ENCODE data around the gene AGAP1. TPM values are rescaled to one million over a fixed set of nuclear protein-coding genes. Genes with fewer than 3 reads are reported as not detected.

Gene AGAP1
- total RNA-seq, 1 donor, result 18.5 TPM

DNA sequence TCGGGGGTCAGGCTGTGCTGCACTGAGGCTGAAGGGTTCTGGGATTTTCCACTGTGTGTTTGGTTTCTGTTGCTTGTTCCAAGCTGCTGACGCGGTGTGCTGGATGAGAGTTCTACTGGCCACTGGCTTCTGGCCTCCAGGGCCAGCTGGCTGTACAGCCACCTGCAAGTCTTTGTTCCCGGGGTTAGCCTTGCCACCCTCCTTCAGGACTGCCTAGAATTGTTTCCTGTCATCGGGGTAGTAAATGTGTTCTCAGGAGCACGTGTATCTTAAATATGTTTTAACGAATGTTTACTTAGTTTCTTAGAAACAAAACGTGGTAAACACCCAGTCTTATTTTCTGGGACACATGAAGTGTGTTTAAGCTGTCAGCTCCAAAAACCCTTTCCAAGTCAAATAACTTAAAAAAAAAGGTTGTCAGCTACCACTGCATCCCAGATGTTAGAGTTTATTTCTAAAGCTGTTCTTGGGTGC, 231.2 kb downstream of the AGAP1 start:
- Histone ChIP-seq H3K4me3 (ENCODE audit: insufficient read depth, low read length) (no peak overlapping the region), H4K20me1 (ENCODE audit: insufficient read depth, low read length) (peaks cover 17% of the 10 kb centered on the region), H3K36me3 (ENCODE audit: insufficient read depth, low read length) (peaks cover 2% of the 10 kb centered on the region), H3K79me2 (ENCODE audit: insufficient read depth, low read length) (no peaks in the 10 kb centered on the region), H3K9me3 (ENCODE audit: low read depth, low read length) (no peaks in the 10 kb centered on the region), H3K4me1 (ENCODE audit: insufficient read depth, low read length) (no peaks in the 10 kb centered on the region), H3K27me3 (ENCODE audit: insufficient read depth, low read length) (no peaks in the 10 kb centered on the region), H3K27ac (ENCODE audit: low read depth, low read length) (no peak overlapping the region), H2AFZ (ENCODE audit: low read length) (no peak overlapping the region), H3K4me2 (ENCODE audit: insufficient read depth, low read length) (no peak overlapping the region)
- no peak for TF ChIP-seq CTCF (IDR thresholded peaks at IDR 0.05; ENCODE audit: extremely low read depth, low read depth, low read length)
- DNase-seq (ENCODE audit: insufficient read length, low spot score, missing footprints), result no peak

GRCh38 chr2:235725841-235726240, 232.0 kb downstream of the AGAP1 start:
- H3K36me3 ChIP-seq (ENCODE audit: insufficient read depth, low read length), result no peaks in the 10 kb centered on the region
- no peak overlapping the region for H2AFZ ChIP-seq (ENCODE audit: low read length)
- H3K27ac ChIP-seq (ENCODE audit: low read depth, low read length), result no peak overlapping the region
- H4K20me1 ChIP-seq (ENCODE audit: insufficient read depth, low read length), result peaks cover 17% of the 10 kb centered on the region
- DNase-seq (ENCODE audit: insufficient read length, low spot score, missing footprints), result no peak
- TF ChIP-seq CTCF (IDR thresholded peaks at IDR 0.05; ENCODE audit: extremely low read depth, low read depth, low read length), result no peak
- no peaks in the 10 kb centered on the region for H3K27me3 ChIP-seq (ENCODE audit: insufficient read depth, low read length)
- no peak overlapping the region for H3K4me3 ChIP-seq (ENCODE audit: insufficient read depth, low read length)
- no peaks in the 10 kb centered on the region for H3K4me1 ChIP-seq (ENCODE audit: insufficient read depth, low read length)
- no peaks in the 10 kb centered on the region for H3K79me2 ChIP-seq (ENCODE audit: insufficient read depth, low read length)
- H3K4me2 ChIP-seq (ENCODE audit: insufficient read depth, low read length), result no peak overlapping the region
- H3K9me3 ChIP-seq (ENCODE audit: low read depth, low read length), result no peaks in the 10 kb centered on the region

DNA sequence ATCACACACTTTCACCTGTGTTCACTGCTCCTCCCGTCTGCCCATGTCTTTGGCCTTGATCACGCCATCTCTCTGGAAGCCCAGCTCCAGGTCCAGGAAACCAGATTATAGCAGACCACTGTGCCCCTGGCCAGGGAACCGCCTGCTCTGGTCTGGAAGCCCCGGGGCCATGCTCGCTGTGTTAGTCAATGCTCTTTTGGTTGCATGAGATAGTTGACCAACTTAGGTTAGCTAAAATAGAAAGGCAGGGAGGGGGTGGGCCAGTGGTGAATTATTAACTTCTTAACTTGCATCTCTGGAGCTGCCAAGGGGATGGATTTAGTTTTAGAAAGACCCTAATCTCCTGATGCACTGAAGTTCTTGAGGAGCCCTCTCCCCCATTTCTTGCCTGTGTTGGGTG, 232.7 kb downstream of the AGAP1 start:
- no peak for TF ChIP-seq CTCF (IDR thresholded peaks at IDR 0.05; ENCODE audit: extremely low read depth, low read depth, low read length)
- H4K20me1 ChIP-seq (ENCODE audit: insufficient read depth, low read length), result peaks cover 17% of the 10 kb centered on the region

DNA sequence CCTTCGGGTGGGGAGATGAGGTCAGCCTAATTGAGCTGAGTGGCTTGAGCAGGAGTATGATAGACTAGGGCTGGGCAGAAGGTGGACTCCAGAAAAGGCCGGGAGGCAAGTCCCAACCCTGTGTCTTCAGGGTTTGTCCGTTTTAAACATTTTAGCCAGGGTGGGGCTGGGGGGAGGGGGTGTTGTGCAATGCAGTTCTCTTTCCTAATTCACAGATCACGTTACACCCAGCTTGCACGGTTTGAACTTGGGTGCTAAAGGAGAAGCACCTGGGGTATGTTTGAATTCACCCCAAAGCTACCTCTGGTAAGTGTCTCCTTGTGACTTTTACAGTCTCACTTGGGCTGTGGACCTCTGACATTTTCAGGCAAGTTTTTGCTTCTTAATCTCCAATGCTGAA, 233.3 kb downstream of the AGAP1 start:
- Histone ChIP-seq H3K36me3 (ENCODE audit: insufficient read depth, low read length) (no peaks in the 10 kb centered on the region), H2AFZ (ENCODE audit: low read length) (no peak overlapping the region), H3K27ac (ENCODE audit: low read depth, low read length) (no peak overlapping the region), H3K4me2 (ENCODE audit: insufficient read depth, low read length) (no peak overlapping the region), H3K9me3 (ENCODE audit: low read depth, low read length) (no peaks in the 10 kb centered on the region), H3K4me1 (ENCODE audit: insufficient read depth, low read length) (no peaks in the 10 kb centered on the region), H3K79me2 (ENCODE audit: insufficient read depth, low read length) (no peaks in the 10 kb centered on the region), H3K4me3 (ENCODE audit: insufficient read depth, low read length) (no peak overlapping the region), H4K20me1 (ENCODE audit: insufficient read depth, low read length) (peaks cover 17% of the 10 kb centered on the region), H3K27me3 (ENCODE audit: insufficient read depth, low read length) (no peaks in the 10 kb centered on the region)
- no peak for DNase-seq (ENCODE audit: insufficient read length, low spot score, missing footprints)
- TF ChIP-seq CTCF (IDR thresholded peaks at IDR 0.05; ENCODE audit: extremely low read depth, low read depth, low read length), result no peak

More for the DNA sequence above, 232.7 kb downstream of the AGAP1 start:
- H2AFZ ChIP-seq (ENCODE audit: low read length), result no peak overlapping the region
- no peak overlapping the region for H3K4me2 ChIP-seq (ENCODE audit: insufficient read depth, low read length)
- no peaks in the 10 kb centered on the region for H3K4me1 ChIP-seq (ENCODE audit: insufficient read depth, low read length)
- H3K79me2 ChIP-seq (ENCODE audit: insufficient read depth, low read length), result no peaks in the 10 kb centered on the region
- no peak overlapping the region for H3K27ac ChIP-seq (ENCODE audit: low read depth, low read length)
- H3K4me3 ChIP-seq (ENCODE audit: insufficient read depth, low read length), result no peak overlapping the region
- H3K27me3 ChIP-seq (ENCODE audit: insufficient read depth, low read length), result no peaks in the 10 kb centered on the region
- no peak for DNase-seq (ENCODE audit: insufficient read length, low spot score, missing footprints)
- no peaks in the 10 kb centered on the region for H3K36me3 ChIP-seq (ENCODE audit: insufficient read depth, low read length)
- no peaks in the 10 kb centered on the region for H3K9me3 ChIP-seq (ENCODE audit: low read depth, low read length)
